H9 (cell line): ENCODE measurements around the gene CFAP161. TPM values are rescaled to one million over a fixed set of nuclear protein-coding genes. Genes with fewer than 3 reads are reported as not detected.

Experiments used
- DNase-seq: peaks from one replicate; pipeline ENCODE4 v3.0.0-alpha.2; 2017
- H2AFZ ChIP-seq: one replicate; pipeline ENCODE4 v1.6.1; 2013; ENCODE audit warnings: mild to moderate bottlenecking, low read length, control low read depth, moderate library complexity
- H2AK5ac ChIP-seq: 2 replicates; pipeline ENCODE4 v1.6.1; 2013; ENCODE audit warnings: low read length, control low read depth, mixed read lengths; ENCODE audit not compliant: insufficient read length
- H2BK120ac ChIP-seq: one replicate; pipeline ENCODE4 v1.6.1; 2013; ENCODE audit warnings: low read depth, mild to moderate bottlenecking, low read length, control low read depth, inconsistent platforms; ENCODE audit not compliant: poor library complexity, severe bottlenecking
- H2BK12ac ChIP-seq: 2 replicates; pipeline ENCODE4 v1.6.1; 2013; ENCODE audit warnings: low read length, control low read depth, mixed read lengths, low read depth; ENCODE audit not compliant: insufficient read length
- H2BK15ac ChIP-seq: 2 replicates; pipeline ENCODE4 v1.6.1; 2013; ENCODE audit warnings: low read depth, low read length, control low read depth
- H2BK20ac ChIP-seq: one replicate; pipeline ENCODE4 v1.6.1; 2013; ENCODE audit warnings: low read depth, mild to moderate bottlenecking, low read length, control low read depth, inconsistent platforms; ENCODE audit not compliant: poor library complexity, severe bottlenecking
- H2BK5ac ChIP-seq: 2 replicates; pipeline ENCODE4 v1.6.1; 2013; ENCODE audit warnings: low read length, control low read depth, mixed read lengths; ENCODE audit not compliant: insufficient read length
- H3K14ac ChIP-seq: 2 replicates; pipeline ENCODE4 v1.6.1; 2013; ENCODE audit warnings: low read length, control low read depth; ENCODE audit not compliant: insufficient read depth
- H3K18ac ChIP-seq: 2 replicates; pipeline ENCODE4 v1.6.1; 2013; ENCODE audit warnings: low read depth, mild to moderate bottlenecking, mixed read lengths, low read length, control low read depth; ENCODE audit not compliant: insufficient read length
- H3K23ac ChIP-seq: 2 replicates; pipeline ENCODE4 v1.6.1; 2013; ENCODE audit warnings: low read length, control low read depth, mixed read lengths, low read depth; ENCODE audit not compliant: insufficient read length
- H3K23me2 ChIP-seq: 2 replicates; pipeline ENCODE4 v1.6.1; 2013; ENCODE audit warnings: low read depth, mild to moderate bottlenecking, mixed read lengths, low read length, control low read depth; ENCODE audit not compliant: insufficient read length, poor library complexity, severe bottlenecking
- H3K27ac ChIP-seq: 2 replicates; pipeline ENCODE4 v1.5.1; 2013; ENCODE audit warnings: low read length, control low read depth, mixed read lengths, low read depth; ENCODE audit not compliant: insufficient read length
- H3K27me3 ChIP-seq: 2 replicates; pipeline ENCODE4 v1.6.1; 2013; ENCODE audit warnings: low read length, control low read depth, inconsistent platforms; ENCODE audit not compliant: insufficient read depth
- H3K4ac ChIP-seq: 2 replicates; pipeline ENCODE4 v1.6.1; 2013; ENCODE audit warnings: low read depth, mild to moderate bottlenecking, control low read depth, inconsistent platforms, low read length, moderate library complexity
- H3K4me1 ChIP-seq: 2 replicates; pipeline ENCODE4 v1.6.1; 2013; ENCODE audit warnings: low read length, control low read depth, inconsistent platforms; ENCODE audit not compliant: insufficient read depth
- H3K4me2 ChIP-seq: 2 replicates; pipeline ENCODE4 v1.6.1; 2013; ENCODE audit warnings: low read length, control low read depth, mixed read lengths; ENCODE audit not compliant: insufficient read length, insufficient read depth
- H3K56ac ChIP-seq: 2 replicates; pipeline ENCODE4 v1.6.1; 2013; ENCODE audit warnings: low read depth, mild to moderate bottlenecking, mixed read lengths, low read length, control low read depth; ENCODE audit not compliant: insufficient read length
- H3K79me1 ChIP-seq: 2 replicates; pipeline ENCODE4 v1.6.1; 2013; ENCODE audit warnings: low read depth, mild to moderate bottlenecking, moderate library complexity, low read length, control low read depth, inconsistent platforms; ENCODE audit not compliant: insufficient read depth, poor library complexity, severe bottlenecking
- H3K79me2 ChIP-seq: 2 replicates; pipeline ENCODE4 v1.6.1; 2013; ENCODE audit warnings: low read length, control low read depth, inconsistent platforms; ENCODE audit not compliant: insufficient read depth
- H3K9ac ChIP-seq: 2 replicates; pipeline ENCODE4 v1.6.1; 2013; ENCODE audit warnings: low read length, control low read depth, mixed read lengths; ENCODE audit not compliant: insufficient read length; ENCODE audit errors: extremely low read depth
- H3K9me3 ChIP-seq: one replicate; pipeline ENCODE4 v1.6.1; 2013; ENCODE audit warnings: low read depth, low read length, inconsistent platforms; ENCODE audit not compliant: control insufficient read depth
- H3T11ph ChIP-seq: one replicate; pipeline ENCODE4 v1.6.1; 2013; ENCODE audit warnings: mild to moderate bottlenecking, low read length, control low read depth, inconsistent platforms
- H4K20me1 ChIP-seq: one replicate; pipeline ENCODE4 v1.6.1; 2013; ENCODE audit not compliant: control insufficient read depth, insufficient read length, insufficient read depth
- H4K5ac ChIP-seq: 2 replicates; pipeline ENCODE4 v1.6.1; 2013; ENCODE audit warnings: low read depth, mild to moderate bottlenecking, mixed read lengths, low read length, control low read depth; ENCODE audit not compliant: insufficient read length
- H4K8ac ChIP-seq: replicated peaks from 2 replicates; pipeline ENCODE4 v1.6.1; 2013; ENCODE audit warnings: low read length, control low read depth, mixed read lengths, low read depth; ENCODE audit not compliant: insufficient read length
- H4K91ac ChIP-seq: 2 replicates; pipeline ENCODE4 v1.6.1; 2013; ENCODE audit warnings: low read depth, mild to moderate bottlenecking, moderate library complexity, mixed read lengths, low read length, control low read depth; ENCODE audit not compliant: insufficient read length
- H3K27ac Mint-ChIP-seq, 3 experiments: 2 replicates in 2 of 3; 3 replicates in 1 of 3; pipeline ENCODE4 v1.8.0; 2020 to 2021; ENCODE audit warnings: mixed read lengths in 3 of 3, mild to moderate bottlenecking in 1 of 3, moderate library complexity in 1 of 3
- H3K27me3 Mint-ChIP-seq: 2 replicates; pipeline ENCODE4 v1.8.0; 2021; ENCODE audit warnings: low read depth, mild to moderate bottlenecking, moderate library complexity, mixed read lengths
- H3K36me3 Mint-ChIP-seq, 3 experiments: 2 replicates in 2 of 3; 3 replicates in 1 of 3; pipeline ENCODE4 v1.8.0; 2020 to 2021; ENCODE audit warnings: low read depth in 3 of 3, mixed read lengths in 3 of 3; ENCODE audit not compliant: insufficient read depth in 1 of 3
- H3K4me1 Mint-ChIP-seq, 2 experiments: 2 replicates each; pipeline ENCODE4 v1.8.0; 2020; ENCODE audit warnings: mixed read lengths in 2 of 2
- H3K4me3 Mint-ChIP-seq, 2 experiments: 2 replicates in 1 of 2; 3 replicates in 1 of 2; pipeline ENCODE4 v1.8.0; 2020 to 2021; ENCODE audit warnings: mild to moderate bottlenecking in 2 of 2, mixed read lengths in 2 of 2, moderate library complexity in 1 of 2
- H3K9me3 Mint-ChIP-seq, 2 experiments: 2 replicates in 1 of 2; 3 replicates in 1 of 2; pipeline ENCODE4 v1.8.0; 2020; ENCODE audit warnings: mild to moderate bottlenecking in 2 of 2, mixed read lengths in 2 of 2, moderate library complexity in 1 of 2
- WGBS: extraction: QIAGEN DNeasy Blood & Tissue Kit; methylation state at CpG from one replicate; pipeline ENCODE4 v1.1.7; 2013; ENCODE audit warnings: missing lambda C conversion rate, low lambda C conversion rate, mixed read lengths; ENCODE audit not compliant: insufficient read length; ENCODE audit errors: extremely low coverage; 5-methylcytosine and 5-hydroxymethylcytosine counted together
- total RNA-seq: library from RNA; stranded (reverse); gene quantifications from 2 replicates; pipeline ENCODE4 v1.2.1, GENCODE V29; 2021
- TF ChIP-seq, protein P1 (sequence below): fragments of 200-600 bp; sonication (generic); conservative IDR thresholded peaks from 3 replicates; pipeline ENCODE4 v1.8.0; 2021; ENCODE audit warnings: antibody characterized with exemption, mild to moderate bottlenecking

CFAP161 gene
- total RNA-seq, 1 experiment from 2014 or later: 0.24 TPM

DNA sequence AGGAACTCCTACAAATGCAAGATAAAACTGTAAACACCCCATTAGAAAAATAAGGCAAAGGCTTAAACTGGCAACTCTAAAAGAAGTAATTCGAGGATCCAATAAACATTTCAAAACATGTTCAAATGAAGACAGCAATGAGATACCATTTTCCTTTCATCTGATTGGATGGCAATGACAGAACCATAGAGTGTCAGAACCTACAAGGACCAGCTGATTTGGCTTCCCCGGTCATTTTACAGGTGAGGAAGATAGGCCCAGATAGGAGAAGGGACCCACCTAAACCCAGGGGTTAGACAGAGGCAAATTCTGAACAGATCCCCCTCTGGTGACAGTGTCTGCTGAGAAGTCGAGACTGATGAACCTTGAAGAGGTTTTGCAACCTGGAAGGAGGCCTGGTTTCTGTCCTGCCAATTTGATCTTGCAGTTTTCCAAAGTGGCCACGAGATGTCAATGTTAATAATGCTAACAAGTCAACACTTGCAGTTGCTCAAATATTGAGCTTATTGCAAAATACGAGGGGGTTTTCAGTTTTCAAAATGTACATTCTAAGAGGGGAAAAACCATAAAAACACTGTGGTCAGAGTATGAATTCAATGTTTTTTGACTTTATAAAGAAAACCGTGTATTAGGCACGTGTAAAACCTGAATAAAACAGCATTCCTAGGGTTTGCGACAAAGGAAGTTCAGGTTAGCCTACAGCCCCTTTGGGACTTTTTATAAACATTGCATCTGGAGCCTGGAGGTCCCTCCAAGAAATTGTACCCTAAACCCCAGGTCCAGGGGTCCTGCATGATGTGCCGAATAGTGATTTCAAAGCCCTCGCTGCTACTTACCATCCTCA lies 21.5 kb downstream of the CFAP161 start:
- Histone ChIP-seq H3K9ac (no peak overlapping the region), H2BK5ac (no peak overlapping the region), H3T11ph (no peak overlapping the region), H2AK5ac (no peak overlapping the region), H3K23me2 (no peaks in the 10 kb centered on the region), H4K8ac (no peak overlapping the region), H2BK12ac (no peak overlapping the region), H3K4ac (no peak overlapping the region), H3K23ac (no peak overlapping the region), H3K9me3 (no peaks in the 10 kb centered on the region), H3K27me3 (no peaks in the 10 kb centered on the region), H3K79me1 (no peaks in the 10 kb centered on the region), H2BK120ac (no peak overlapping the region), H3K79me2 (no peaks in the 10 kb centered on the region), H3K56ac (no peak overlapping the region), H3K14ac (no peak overlapping the region), H4K5ac (no peak overlapping the region), H2AFZ (no peak overlapping the region), H3K18ac (no peak overlapping the region), H3K27ac (no peak overlapping the region), H4K20me1 (no peaks in the 10 kb centered on the region), H3K4me2 (no peak overlapping the region), H2BK20ac (no peak overlapping the region), H2BK15ac (no peak overlapping the region), H4K91ac (no peak overlapping the region), H3K4me1 (no peaks in the 10 kb centered on the region)
- TF ChIP-seq, protein P1, sequence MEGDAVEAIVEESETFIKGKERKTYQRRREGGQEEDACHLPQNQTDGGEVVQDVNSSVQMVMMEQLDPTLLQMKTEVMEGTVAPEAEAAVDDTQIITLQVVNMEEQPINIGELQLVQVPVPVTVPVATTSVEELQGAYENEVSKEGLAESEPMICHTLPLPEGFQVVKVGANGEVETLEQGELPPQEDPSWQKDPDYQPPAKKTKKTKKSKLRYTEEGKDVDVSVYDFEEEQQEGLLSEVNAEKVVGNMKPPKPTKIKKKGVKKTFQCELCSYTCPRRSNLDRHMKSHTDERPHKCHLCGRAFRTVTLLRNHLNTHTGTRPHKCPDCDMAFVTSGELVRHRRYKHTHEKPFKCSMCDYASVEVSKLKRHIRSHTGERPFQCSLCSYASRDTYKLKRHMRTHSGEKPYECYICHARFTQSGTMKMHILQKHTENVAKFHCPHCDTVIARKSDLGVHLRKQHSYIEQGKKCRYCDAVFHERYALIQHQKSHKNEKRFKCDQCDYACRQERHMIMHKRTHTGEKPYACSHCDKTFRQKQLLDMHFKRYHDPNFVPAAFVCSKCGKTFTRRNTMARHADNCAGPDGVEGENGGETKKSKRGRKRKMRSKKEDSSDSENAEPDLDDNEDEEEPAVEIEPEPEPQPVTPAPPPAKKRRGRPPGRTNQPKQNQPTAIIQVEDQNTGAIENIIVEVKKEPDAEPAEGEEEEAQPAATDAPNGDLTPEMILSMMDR: peak; percentile 61
- no peak for DNase-seq
- H3K4me1 Mint-ChIP-seq: no peaks in the 10 kb centered on the region
- no peak overlapping the region for H3K27ac Mint-ChIP-seq
- H3K36me3 Mint-ChIP-seq: no peaks in the 10 kb centered on the region; a peak in 1 of 7 replicates
- H3K9me3 Mint-ChIP-seq: no peaks in the 10 kb centered on the region
- H3K27me3 Mint-ChIP-seq: peaks cover 5% of the 10 kb centered on the region
- H3K4me3 Mint-ChIP-seq: no peak overlapping the region
- WGBS: no CpG with 5 or more reads among the region's 10 CpGs
